Esophagus (tissue), 2 donors: ENCODE measurements around the gene S100A12. TPM values are rescaled to one million over a fixed set of nuclear protein-coding genes. Genes with fewer than 3 reads are reported as not detected.

Experiments
- polyA plus RNA-seq, 2 donors: library from polyadenylated mRNA; stranded (reverse); fragments of 200-250 nt; gene quantifications; one replicate each; pipeline ENCODE4 v1.2.3, GENCODE V29; 2013
- donor health status: healthy with polysubstance abuse.
- donor health status: Bipolar disorder and iron deficiency.

Gene S100A12
- polyA plus RNA-seq, 2 donors: 67.2 to 222 TPM

Other genes starting within 250 kb of the S100A12 start
- 1 to 10 TPM in 1 of 2 donors, under 1 TPM in 1; 0.49 to 2.0 TPM for gene SPRR2G, start 224.7 kb downstream of the S100A12 start, polyA plus RNA-seq
- gene LELP1, start 172.2 kb downstream of the S100A12 start, polyA plus RNA-seq: not detected
- gene PRR9, start 158.0 kb downstream of the S100A12 start, polyA plus RNA-seq: not detected
- gene LORICRIN, start 115.9 kb downstream of the S100A12 start, polyA plus RNA-seq: under 1 TPM in 1 of 2 donors, not detected in 1; 0.28 TPM
- gene PGLYRP3, start 62.7 kb downstream of the S100A12 start, polyA plus RNA-seq: 10 to 100 TPM in 1 of 2 donors, 1 to 10 TPM in 1; 9.9 to 21.5 TPM
- gene PGLYRP4, start 26.8 kb downstream of the S100A12 start, polyA plus RNA-seq: 1 to 10 TPM; 3.1 to 3.3 TPM
- gene S100A9, start 17.8 kb downstream of the S100A12 start, polyA plus RNA-seq: over 10,000 TPM; 47,233 to 60,368 TPM
- gene S100A8, start 15.5 kb upstream of the S100A12 start, polyA plus RNA-seq: over 10,000 TPM; 44,360 to 65,887 TPM
- 1 to 10 TPM in 1 of 2 donors, under 1 TPM in 1; 0.02 to 1.3 TPM for gene S100A7A, start 40.9 kb upstream of the S100A12 start, polyA plus RNA-seq
- 100 to 1,000 TPM; 115 to 689 TPM for gene S100A7, start 85.0 kb upstream of the S100A12 start, polyA plus RNA-seq
- gene S100A6, start 160.4 kb upstream of the S100A12 start, polyA plus RNA-seq: 1,000 to 10,000 TPM in 1 of 2 donors, 100 to 1,000 TPM in 1; 936 to 2,978 TPM
- gene S100A5, start 165.3 kb upstream of the S100A12 start, polyA plus RNA-seq: under 1 TPM in 1 of 2 donors, not detected in 1; 0.11 TPM
- 100 to 1,000 TPM; 145 to 249 TPM for gene S100A4, start 170.2 kb upstream of the S100A12 start, polyA plus RNA-seq
- 10 to 100 TPM; 10.2 to 27.5 TPM for gene S100A3, start 173.6 kb upstream of the S100A12 start, polyA plus RNA-seq
- gene S100A2, start 190.2 kb upstream of the S100A12 start, polyA plus RNA-seq: 1,000 to 10,000 TPM; 2,831 to 3,591 TPM
- 1,000 to 10,000 TPM; 2,016 to 2,151 TPM for gene S100A16, start 237.5 kb upstream of the S100A12 start, polyA plus RNA-seq
- 1,000 to 10,000 TPM; 2,532 to 3,167 TPM for gene S100A14, start 240.7 kb upstream of the S100A12 start, polyA plus RNA-seq